GM18858 (cell line): ENCODE measurements around the gene TNMD.
"Not testable (repeated sequence)": the region's sequence is repeated elsewhere in the genome, so short reads cannot be mapped to it uniquely, and the experiment has no call there.

Experiments
- ATAC-seq: cut with Tn5 transposase; IDR thresholded peaks from one replicate; pipeline ENCODE4 v1.9.1; 2021; ENCODE audit not compliant: unreplicated experiment

TNMD gene

GRCh38 chrX:100584611-100585010 is at the start of gene TNMD:
TNMD (plus strand) TSS chrX:100584936; CDS start chrX:100585019, 83 bp downstream.
- no peak for ATAC-seq

DNA sequence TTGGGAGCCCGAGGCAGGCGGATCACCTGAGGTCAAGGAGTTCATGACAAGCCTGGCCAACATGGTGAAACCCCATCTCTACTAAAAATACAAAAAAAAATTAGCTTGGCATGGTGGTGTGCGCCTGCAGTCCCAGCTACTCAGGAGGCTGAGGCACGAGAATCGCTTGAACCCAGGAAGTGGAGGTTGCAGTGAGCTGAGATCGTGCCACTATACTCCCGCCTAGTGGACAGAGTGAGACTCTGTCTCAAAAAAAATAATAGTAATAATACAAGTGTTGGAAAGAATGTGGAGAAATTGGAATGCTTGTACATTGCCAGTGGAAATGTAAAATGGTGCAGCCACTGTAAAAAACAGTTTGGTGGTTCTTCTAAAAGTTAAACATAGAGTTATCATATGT is 19.2 kb upstream of the TNMD start:
- ATAC-seq: not testable (repeated sequence)

- ATAC-seq: no peak
Observed at GRCh38 chrX:100586747-100587146, 2.0 kb downstream of the TNMD start.

DNA sequence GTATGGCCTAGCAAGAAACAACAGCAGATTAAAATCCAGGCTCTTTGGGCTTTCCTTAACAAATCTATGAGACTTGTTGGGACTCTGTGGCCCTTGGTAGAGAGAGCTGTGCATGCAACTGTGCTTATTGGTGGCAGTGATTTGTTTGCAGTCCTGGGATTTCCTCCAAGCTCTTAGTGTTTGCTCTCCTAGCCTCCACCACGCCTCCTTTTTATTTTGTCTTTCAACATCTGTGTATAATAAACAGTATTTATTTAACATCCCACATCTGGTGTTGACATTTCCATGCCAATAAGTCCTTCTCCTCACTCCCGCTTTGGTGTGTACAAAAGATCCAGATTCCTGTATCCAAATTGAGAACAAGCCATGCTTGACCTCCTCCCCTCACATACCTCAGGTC is 3.1 kb downstream of the TNMD start:
- no peak for ATAC-seq

GRCh38 chrX:100591256-100592051 is 6.7 kb downstream of the TNMD start:
- ATAC-seq: no peak

DNA sequence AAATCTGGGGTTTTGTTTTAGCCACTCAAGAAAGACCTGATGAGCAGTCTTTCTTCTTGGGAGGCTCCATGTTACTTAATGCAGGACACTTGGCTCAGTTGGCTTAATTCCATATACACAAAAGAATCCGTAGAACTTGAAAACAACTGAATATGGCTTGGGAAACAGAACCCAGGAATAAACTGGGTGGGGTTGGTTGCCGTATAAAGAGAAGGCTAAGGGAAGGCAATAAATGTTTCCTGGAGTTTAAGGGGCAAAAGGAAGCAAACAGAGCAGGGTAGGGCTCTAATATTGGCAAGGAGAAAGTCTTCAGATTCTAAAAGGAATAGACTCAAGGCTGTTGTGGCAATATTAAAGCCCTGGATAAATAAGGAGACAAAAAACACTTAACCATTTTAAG is 8.4 kb downstream of the TNMD start:
- ATAC-seq: no peak

DNA sequence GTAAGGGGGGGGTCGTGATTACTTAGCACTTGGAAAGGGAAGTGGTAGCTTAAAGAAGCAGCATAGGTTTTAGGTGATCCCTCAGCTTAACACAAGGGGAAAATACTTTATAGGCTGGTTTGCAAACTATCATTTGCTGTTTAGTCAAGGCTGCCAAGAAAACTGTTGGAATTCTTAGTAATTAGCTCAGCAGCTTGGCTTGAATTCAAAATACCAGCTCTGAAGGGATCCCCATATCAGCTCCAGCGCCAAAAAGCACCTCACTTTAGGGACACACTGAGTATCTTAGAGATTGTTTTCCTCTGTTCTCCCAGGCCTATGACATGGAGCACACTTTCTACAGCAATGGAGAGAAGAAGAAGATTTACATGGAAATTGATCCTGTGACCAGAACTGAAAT is 8.8 kb downstream of the TNMD start:
- ATAC-seq: no peak

DNA sequence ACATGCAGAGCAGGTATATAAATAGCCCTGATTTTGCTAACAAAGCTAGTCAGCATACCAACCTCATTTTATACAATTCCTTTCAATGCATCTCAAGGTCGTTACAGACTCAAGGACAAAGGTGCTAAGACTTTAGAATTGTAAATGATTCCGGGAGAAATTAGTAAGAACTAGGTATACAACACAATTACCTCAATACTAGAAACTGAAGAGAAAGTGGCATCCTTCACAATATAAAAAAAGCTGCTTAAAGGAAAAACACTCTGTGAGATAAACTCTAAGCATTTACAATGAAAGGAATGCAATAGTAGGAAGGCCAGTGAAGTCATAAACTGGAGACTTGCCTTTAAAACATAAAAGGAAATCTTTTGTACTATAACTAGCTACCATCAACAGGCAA is 11.9 kb downstream of the TNMD start:
- no peak for ATAC-seq

GRCh38 chrX:100599456-100599855 is 14.7 kb downstream of the TNMD start:
- ATAC-seq: no peak

DNA sequence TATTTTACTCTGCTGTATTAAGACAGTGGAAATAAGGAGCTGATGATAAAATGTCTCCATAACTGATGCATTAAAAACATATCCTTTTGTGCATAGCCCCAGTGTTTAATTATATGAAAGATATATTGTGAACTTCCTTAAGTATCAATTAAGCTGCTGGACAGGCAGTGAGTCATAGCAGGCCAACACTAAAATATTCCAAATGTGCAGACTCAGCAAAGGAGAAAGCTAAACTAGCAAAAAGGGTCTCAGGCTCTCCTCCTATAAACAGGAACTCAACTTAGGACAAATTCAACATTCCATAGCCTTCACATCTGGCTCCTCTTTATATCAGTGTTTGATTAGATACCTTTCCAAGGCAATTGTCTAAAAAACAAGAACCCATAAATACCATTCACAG is 15.6 kb downstream of the TNMD start:
- no peak for ATAC-seq

GRCh38 chrX:100600758-100601157 is 16.0 kb downstream of the TNMD start:
- ATAC-seq: peak; percentile 89

DNA sequence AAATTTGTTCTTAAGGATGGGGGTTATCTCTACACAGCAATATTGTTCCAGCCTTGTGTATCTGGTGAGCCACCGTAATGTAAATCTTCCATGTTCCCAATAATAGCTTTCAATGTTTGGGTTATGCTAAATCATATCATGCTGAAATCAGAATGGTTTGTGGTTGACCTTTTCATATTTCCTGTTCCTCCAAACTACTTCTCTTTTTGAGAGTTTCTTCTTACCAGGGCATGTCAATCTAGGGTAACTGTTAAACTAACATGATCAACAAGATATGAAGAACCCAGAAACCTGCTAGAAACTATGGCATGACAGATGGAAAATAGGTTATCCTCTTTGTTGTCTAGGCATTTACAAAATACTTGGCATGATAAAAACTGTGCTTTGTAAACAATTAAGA is 22.0 kb downstream of the TNMD start:
- ATAC-seq: peak; percentile 38

DNA sequence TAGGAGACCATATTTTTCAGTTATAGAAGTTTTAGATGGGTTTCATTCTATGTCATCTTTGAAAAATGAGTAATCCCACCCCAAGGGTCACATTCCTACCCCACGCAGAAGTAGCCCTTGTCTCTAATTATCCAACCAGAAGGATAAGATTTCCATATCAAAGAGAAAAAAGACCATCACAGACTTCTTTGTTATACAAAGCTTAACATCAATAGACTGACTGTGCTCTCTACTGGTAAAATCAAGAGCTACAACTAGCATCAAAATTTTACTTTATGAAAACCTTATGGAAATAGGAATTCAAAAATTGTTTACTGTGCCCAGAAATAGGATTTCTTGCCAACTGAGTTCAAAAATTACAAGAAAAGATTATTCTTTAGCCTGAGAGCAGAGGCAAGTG is 24.9 kb downstream of the TNMD start:
- ATAC-seq: no peak

DNA sequence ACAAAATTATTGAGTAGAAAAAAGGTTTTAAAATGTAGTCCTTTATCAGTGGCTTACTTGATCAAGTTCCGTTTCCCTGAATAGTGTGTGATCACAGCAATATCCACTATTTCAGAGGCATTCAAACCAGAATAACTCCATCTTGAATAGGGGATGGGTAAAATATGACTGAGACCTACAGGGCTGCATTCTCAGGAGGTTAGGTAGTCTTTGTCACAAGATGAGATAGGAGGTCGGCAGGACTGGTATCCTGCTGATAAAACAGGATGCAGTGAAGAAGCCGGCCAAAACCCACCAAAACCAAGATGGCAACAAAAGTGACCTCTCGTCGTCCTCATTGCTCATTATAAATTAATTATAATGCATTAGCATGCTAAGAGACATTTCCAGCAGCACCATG is 27.2 kb downstream of the TNMD start:
- no peak for ATAC-seq

GRCh38 chrX:100615005-100615404 is 30.3 kb downstream of the TNMD start:
- ATAC-seq: peak; percentile 100

GRCh38 chrX:100623001-100623400 is 38.3 kb downstream of the TNMD start:
- ATAC-seq: no peak

DNA sequence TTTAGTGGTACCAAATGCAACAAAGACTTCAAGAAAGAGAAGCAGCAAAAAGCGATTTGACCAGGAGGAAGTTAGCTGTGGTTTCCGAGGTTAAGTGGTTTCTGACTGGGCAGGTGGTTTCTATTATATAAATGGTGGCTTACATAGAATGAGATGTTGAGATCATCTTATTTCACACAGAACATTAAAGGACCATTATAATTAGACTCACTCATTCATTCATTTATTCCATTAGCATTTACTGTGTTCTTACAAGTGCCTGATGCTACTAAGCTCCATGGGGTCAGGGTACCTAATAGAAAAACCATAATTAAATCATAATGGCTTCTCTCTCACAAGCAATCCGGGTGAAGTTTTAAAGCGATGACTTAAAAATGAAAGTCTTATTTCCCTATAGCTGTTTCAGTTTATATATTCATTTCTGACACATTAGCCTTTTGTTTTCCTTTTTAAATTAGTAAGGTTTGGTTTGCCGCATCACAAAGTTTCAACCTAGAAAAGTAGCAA is 41.3 kb downstream of the TNMD start:
- peak; percentile 96 for ATAC-seq

GRCh38 chrX:100635040-100635439 is 50.3 kb downstream of the TNMD start:
- no peak for ATAC-seq

DNA sequence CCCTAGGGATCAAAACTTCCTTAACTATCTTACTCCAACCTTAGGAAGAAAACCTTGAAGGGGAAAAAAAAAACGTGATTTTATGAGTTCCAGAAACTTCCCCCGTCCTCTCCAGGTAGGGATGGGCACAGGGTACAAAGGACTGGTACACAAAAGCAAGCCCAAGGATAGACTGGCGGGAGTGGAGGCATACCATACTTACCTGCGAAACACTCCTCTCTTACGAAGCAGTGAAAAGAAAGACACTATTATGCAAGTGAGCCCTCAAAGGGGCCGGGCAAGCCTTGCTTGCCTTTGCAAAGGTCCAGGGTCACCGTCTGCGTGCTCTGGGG is 51.2 kb downstream of the TNMD start:
- ATAC-seq: no peak

GRCh38 chrX:100636321-100636991 is 51.7 kb downstream of the TNMD start, which contains the start of gene TSPAN6:
TSPAN6 (minus strand) TSS chrX:100636806; CDS start chrX:100636694, 112 bp downstream.
- ATAC-seq: peak; percentile 93

DNA sequence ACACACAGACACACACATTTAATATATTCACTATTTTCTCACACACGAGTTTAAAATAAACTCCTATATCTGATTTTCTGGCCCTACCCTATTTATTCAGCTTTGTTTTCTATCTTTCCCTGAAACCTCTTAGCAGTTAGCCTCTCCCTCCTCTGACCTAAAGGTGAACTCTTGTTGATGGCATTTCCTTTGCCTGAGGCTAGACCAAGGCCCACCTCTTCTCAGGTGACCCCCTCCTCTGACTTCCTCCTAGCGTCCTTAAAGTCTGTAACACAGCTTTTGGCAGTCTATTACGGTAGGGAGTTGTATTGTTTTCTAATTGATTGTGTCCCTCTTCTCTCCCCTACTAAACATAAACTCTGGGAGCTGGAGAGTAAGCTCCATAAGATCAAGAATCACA is 57.6 kb downstream of the TNMD start:
- ATAC-seq: no peak

GRCh38 chrX:100643212-100643611 is 58.5 kb downstream of the TNMD start:
- no peak for ATAC-seq
